Measurements from ENCODE around the gene NLRP10. TPM values are rescaled to one million over a fixed set of nuclear protein-coding genes. Genes with fewer than 3 reads are reported as not detected.
A peak's percentile ranks its signal among the peaks of the same experiment; 100 is the strongest.
"Not testable (repeated sequence)": the region's sequence is repeated elsewhere in the genome, so short reads cannot be mapped to it uniquely, and the experiment has no call there.

NLRP10 gene
- 1.7 TPM in 1 of 2 replicates, not detected in the other for total RNA-seq

GRCh38 chr11:7965386-7965785, at the start of gene NLRP10:
NLRP10 (minus strand) TSS chr11:7965447; CDS start chr11:7963495, 1,952 bp downstream.
- no peak for DNase-seq (ENCODE audit: extremely low read depth, low read depth, low spot score)

GRCh38 chr11:8013833-8014232, 48.6 kb upstream of the NLRP10 start:
- DNase-seq (ENCODE audit: extremely low read depth, low read depth, low spot score): no peak

GRCh38 chr11:8011981-8012444, 46.8 kb upstream of the NLRP10 start:
- DNase-seq (ENCODE audit: extremely low read depth, low read depth, low spot score): no peak

GRCh38 chr11:8011371-8011770, 46.1 kb upstream of the NLRP10 start:
- no peak for DNase-seq (ENCODE audit: extremely low read depth, low read depth, low spot score)

- DNase-seq (ENCODE audit: extremely low read depth, low read depth, low spot score): no peak
These were observed 44.6 kb upstream of the NLRP10 start for GRCh38 chr11:8009856-8010255.

GRCh38 chr11:8008212-8008611, 43.0 kb upstream of the NLRP10 start:
- DNase-seq (ENCODE audit: extremely low read depth, low read depth, low spot score): no peak

GRCh38 chr11:8006349-8006977, 41.2 kb upstream of the NLRP10 start:
- DNase-seq (ENCODE audit: extremely low read depth, low read depth, low spot score): peak; percentile 37

- no peak for DNase-seq (ENCODE audit: extremely low read depth, low read depth, low spot score)
These were observed 40.3 kb upstream of the NLRP10 start for GRCh38 chr11:8005556-8005955.

GRCh38 chr11:8004008-8004407, 38.8 kb upstream of the NLRP10 start:
- DNase-seq (ENCODE audit: extremely low read depth, low read depth, low spot score): no peak

GRCh38 chr11:8003187-8003586, 37.9 kb upstream of the NLRP10 start:
- no peak for DNase-seq (ENCODE audit: extremely low read depth, low read depth, low spot score)

GRCh38 chr11:8002676-8003075, 37.4 kb upstream of the NLRP10 start:
- DNase-seq (ENCODE audit: extremely low read depth, low read depth, low spot score): no peak

- DNase-seq (ENCODE audit: extremely low read depth, low read depth, low spot score): no peak
These were observed 35.1 kb upstream of the NLRP10 start for GRCh38 chr11:8000390-8000789.

- DNase-seq (ENCODE audit: extremely low read depth, low read depth, low spot score): no peak
These were observed 34.5 kb upstream of the NLRP10 start for GRCh38 chr11:7999795-8000194.

- no peak for DNase-seq (ENCODE audit: extremely low read depth, low read depth, low spot score)
These were observed 29.5 kb upstream of the NLRP10 start for GRCh38 chr11:7994581-7995278.

- not testable (repeated sequence) for DNase-seq (ENCODE audit: extremely low read depth, low read depth, low spot score)
These were observed 22.3 kb upstream of the NLRP10 start for GRCh38 chr11:7987560-7987883.

- DNase-seq (ENCODE audit: extremely low read depth, low read depth, low spot score): peak; percentile 100
These were observed 21.7 kb upstream of the NLRP10 start, which contains the start of gene EIF3F for GRCh38 chr11:7986768-7987559. EIF3F (plus strand) TSS chr11:7987337; CDS start chr11:7987353, 16 bp downstream.

- no peak for DNase-seq (ENCODE audit: extremely low read depth, low read depth, low spot score)
These were observed 18.8 kb upstream of the NLRP10 start for GRCh38 chr11:7983832-7984590.

GRCh38 chr11:7982582-7983119, 17.4 kb upstream of the NLRP10 start:
- no peak for DNase-seq (ENCODE audit: extremely low read depth, low read depth, low spot score)

- DNase-seq (ENCODE audit: extremely low read depth, low read depth, low spot score): no peak
These were observed 16.4 kb upstream of the NLRP10 start for GRCh38 chr11:7981619-7982157.

GRCh38 chr11:7977232-7977917, 12.1 kb upstream of the NLRP10 start:
- DNase-seq (ENCODE audit: extremely low read depth, low read depth, low spot score): peak; percentile 75
